Cardiac ventricle fibroblast (primary cell): Measurements from ENCODE around the gene PACSIN1. TPM values are rescaled to one million over a fixed set of nuclear protein-coding genes. Genes with fewer than 3 reads are reported as not detected.

Experiments
- total RNA-seq: library from RNA; depleted of rRNA; stranded (reverse); fragments of >200 nt; gene quantifications from 2 replicates; pipeline ENCODE4 v1.2.3, GENCODE V29; 2015

The PACSIN1 gene, protein sequence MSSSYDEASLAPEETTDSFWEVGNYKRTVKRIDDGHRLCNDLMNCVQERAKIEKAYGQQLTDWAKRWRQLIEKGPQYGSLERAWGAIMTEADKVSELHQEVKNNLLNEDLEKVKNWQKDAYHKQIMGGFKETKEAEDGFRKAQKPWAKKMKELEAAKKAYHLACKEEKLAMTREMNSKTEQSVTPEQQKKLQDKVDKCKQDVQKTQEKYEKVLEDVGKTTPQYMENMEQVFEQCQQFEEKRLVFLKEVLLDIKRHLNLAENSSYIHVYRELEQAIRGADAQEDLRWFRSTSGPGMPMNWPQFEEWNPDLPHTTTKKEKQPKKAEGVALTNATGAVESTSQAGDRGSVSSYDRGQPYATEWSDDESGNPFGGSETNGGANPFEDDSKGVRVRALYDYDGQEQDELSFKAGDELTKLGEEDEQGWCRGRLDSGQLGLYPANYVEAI
- not detected in 2 replicates for total RNA-seq

DNA sequence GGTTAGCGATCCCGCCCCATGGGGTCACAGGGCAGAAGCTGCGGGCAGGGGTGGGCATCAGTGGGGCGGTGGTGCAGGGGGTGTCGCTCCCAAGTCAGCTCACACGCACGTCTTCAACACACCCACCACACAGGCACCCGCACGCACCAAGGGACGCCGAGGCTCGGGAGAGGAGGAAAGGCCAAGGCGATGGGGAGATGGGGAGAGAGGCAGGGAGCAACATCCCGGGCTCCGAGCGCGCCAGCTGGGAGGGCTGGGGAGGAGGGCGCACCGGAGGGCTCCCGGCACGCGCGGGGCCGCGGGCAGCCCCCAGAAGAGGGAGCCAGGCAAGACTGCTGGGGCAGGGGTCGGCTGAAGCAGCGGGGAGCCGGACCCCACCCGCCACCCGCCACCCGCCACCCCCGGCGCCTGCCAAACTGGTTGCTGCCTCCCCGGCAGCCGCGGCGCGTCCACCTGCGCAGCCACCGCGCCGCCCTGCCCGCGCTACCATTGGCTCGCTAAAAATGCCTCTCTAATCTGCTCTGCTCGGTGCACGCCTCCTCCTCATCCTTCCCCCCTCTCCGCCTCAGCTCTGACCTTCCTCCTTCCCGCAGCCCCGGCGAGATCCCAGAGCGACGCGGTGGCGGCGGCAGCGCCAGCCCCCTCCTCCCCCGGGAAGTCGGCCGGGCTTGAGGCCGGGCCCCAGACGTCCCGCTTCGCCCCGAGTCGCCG is at the start of gene PACSIN1:
TSS of gene PACSIN1 (plus strand) at position 546 of the 711 bp plus-strand sequence. CDS start 60,230 bp downstream, outside the sequence.

DNA sequence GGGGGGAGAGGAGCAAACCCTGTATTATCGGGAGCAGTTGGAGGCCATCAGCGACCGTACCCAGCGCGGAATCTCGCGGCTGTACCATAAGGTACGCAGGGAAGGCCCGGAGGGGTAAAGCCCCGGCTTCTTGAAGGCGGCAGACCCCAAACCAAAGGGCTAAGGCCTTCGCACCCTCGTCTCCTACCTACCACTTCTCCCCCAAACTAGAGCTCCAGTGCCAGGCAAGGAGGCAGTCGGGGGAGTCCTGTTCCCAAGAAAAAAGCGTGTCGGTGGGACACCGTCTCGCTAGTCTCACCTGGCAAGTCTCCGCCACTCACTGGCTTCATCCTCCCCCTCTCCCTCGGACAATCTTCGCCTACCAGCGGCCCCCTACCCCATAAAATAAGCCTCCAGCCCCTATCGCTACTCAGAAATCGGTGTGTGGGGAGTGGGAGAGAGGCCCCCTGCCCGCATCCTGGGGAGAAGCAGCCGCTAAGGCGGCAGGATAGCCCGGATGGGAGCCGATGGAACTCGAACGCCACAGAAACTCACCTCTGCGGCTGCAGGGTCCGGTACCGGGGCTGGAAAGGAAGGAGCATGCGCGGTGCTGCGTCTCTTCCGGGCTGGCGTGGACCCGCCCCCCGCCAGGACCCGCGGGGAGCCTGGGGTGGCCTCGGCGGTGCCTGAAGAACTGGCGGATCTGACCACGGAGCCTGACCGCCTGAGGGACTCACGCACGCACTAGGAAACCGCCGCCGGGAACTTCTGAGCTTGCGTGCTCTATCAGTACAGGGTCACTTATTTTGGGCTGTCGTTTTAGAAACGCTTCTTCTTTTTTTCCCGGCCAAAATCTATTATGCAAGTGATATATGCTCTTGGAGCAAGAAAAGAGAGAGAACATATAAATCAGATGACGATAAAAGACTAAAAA is 40.1 kb upstream of the PACSIN1 start, which contains the start of gene RPS10:
TSS of gene RPS10 (minus strand) at position 572 of the 913 bp plus-strand sequence. CDS start 848 bp downstream, outside the sequence.

DNA sequence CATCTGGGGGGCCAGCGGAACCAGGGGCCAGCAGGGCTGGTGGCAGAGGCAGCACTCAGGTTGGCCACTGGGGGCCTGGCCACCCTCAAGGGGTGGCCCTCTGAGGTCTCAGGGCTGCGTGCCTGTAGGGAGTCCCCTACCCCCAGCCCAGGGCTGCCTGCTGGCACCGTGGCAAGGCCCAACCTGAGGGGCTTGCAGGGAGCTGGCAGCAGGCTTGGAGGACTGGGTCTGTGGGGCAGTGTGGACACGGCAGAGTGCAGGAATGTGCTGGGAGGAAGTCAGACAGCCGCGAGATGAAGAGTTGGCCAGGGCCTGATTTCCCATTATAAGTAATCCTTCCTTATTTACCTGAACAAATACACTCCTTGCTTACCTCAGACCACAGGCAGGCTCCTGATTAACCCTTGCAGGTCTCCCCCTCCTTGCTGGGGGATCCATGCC is 90.2 kb downstream of the PACSIN1 start, which contains the start of gene SPDEF:
TSS of gene SPDEF (minus strand) at position 299 of the 441 bp plus-strand sequence. CDS start 11,874 bp downstream, outside the sequence.

Other genes with a start within 250 kb of the PACSIN1 start
- gene HMGA1, start 229.2 kb upstream of the PACSIN1 start, total RNA-seq: 192 and 215 TPM in 2 replicates
- gene SMIM29, start 217.1 kb upstream of the PACSIN1 start, total RNA-seq: 16.7 and 20.4 TPM in 2 replicates
- 16.7 TPM in 2 replicates for gene NUDT3, start 73.4 kb upstream of the PACSIN1 start, total RNA-seq
- gene RPS10, start 40.0 kb upstream of the PACSIN1 start, total RNA-seq: 2,025 and 2,137 TPM in 2 replicates
- not detected in 2 replicates for gene SPDEF, start 90.3 kb downstream of the PACSIN1 start, total RNA-seq
- 32.9 and 36.9 TPM in 2 replicates for gene ILRUN, start 230.7 kb downstream of the PACSIN1 start, total RNA-seq